SK-N-SH (cell line): Measurements from ENCODE around the gene MYO1E. TPM values are rescaled to one million over a fixed set of nuclear protein-coding genes. Genes with fewer than 3 reads are reported as not detected.

ENCODE experiments used
- CTCF ChIA-PET: fragments of 300-600, 350-600 bp; formaldehyde crosslinking; extraction: SDS; loops from one replicate; lab custom pipeline; 2021; lab: Yijun Ruan, JAX
- POLR2A ChIA-PET: fragments of 350-600 bp; sonication (Branson Sonifier 250); formaldehyde crosslinking; extraction: SDS; loops from one replicate; lab custom pipeline; 2020; ENCODE audit warnings: antibody characterized with exemption, inconsistent platforms; lab: Yijun Ruan, JAX
- DNase-seq: peaks from one replicate; pipeline ENCODE4 v3.0.0; 2012
- H2AFZ ChIP-seq: fragments of 200-600 bp; sonication (generic); 2 replicates; pipeline ENCODE4 v1.8.1; 2016; ENCODE audit warnings: antibody characterized with exemption, mild to moderate bottlenecking, low read depth
- H3F3A ChIP-seq: fragments of 200-600 bp; sonication (generic); replicated peaks from 2 replicates; pipeline ENCODE3; 2016; ENCODE audit warnings: antibody characterized with exemption, mild to moderate bottlenecking; ENCODE audit not compliant: insufficient read depth
- H3K27ac ChIP-seq, 2 experiments: fragments of 200-500 bp in 1 of 2; fragments of 200-600 bp in 1 of 2; sonication (Bioruptor generic) in 1 of 2; sonication (generic), shearing (Covaris generic) in 1 of 2; 2 replicates each; pipeline versions ENCODE4 v1.5.1 to v1.6.1; 2014 to 2016; ENCODE audit warnings: low read depth in 2 of 2, inconsistent platforms in 1 of 2, low read length in 1 of 2, mild to moderate bottlenecking in 1 of 2, mixed read lengths in 1 of 2
- H3K27me3 ChIP-seq: fragments of 200-600 bp; sonication (generic), shearing (Covaris generic); 2 replicates; pipeline ENCODE4 v1.6.1; 2016; ENCODE audit warnings: mixed run types; ENCODE audit not compliant: insufficient read depth
- H3K36me3 ChIP-seq, 2 experiments: fragments of 200-500 bp in 1 of 2; fragments of 200-600 bp in 1 of 2; sonication (Bioruptor generic) in 1 of 2; sonication (generic) in 1 of 2; replicated peaks in 1 of 2; 2 replicates each; pipeline versions ENCODE3 to v1.5.1; 2014 to 2016; ENCODE audit warnings: low read length in 1 of 2, mild to moderate bottlenecking in 1 of 2; ENCODE audit not compliant: insufficient read depth in 2 of 2, control insufficient read depth in 1 of 2
- H3K4me1 ChIP-seq, 2 experiments: fragments of 200-500 bp in 1 of 2; fragments of 200-600 bp in 1 of 2; sonication (Bioruptor generic) in 1 of 2; sonication (generic), shearing (Covaris generic) in 1 of 2; 2 replicates each; pipeline versions ENCODE4 v1.5.1 to v1.6.1; 2014 to 2016; ENCODE audit warnings: low read depth in 1 of 2, low read length in 1 of 2, mixed run types in 1 of 2; ENCODE audit not compliant: insufficient read depth in 2 of 2, control insufficient read depth in 1 of 2
- H3K4me2 ChIP-seq: fragments of 200-600 bp; sonication (generic), shearing (Covaris generic); 2 replicates; pipeline ENCODE4 v1.6.1; 2017; ENCODE audit warnings: mixed run types
- H3K4me3 ChIP-seq, 2 experiments: fragments of 200-500 bp in 1 of 2; fragments of 200-600 bp in 1 of 2; sonication (Bioruptor generic) in 1 of 2; sonication (generic), shearing (Covaris generic) in 1 of 2; 2 replicates each; pipeline versions ENCODE4 v1.5.1 to v1.8.1; 2014 to 2016; ENCODE audit warnings: low read depth in 2 of 2, inconsistent platforms in 1 of 2, low read length in 1 of 2, mild to moderate bottlenecking in 1 of 2, mixed read lengths in 1 of 2, moderate library complexity in 1 of 2
- H3K79me2 ChIP-seq: fragments of 200-600 bp; sonication (generic); 2 replicates; pipeline ENCODE4 v1.8.1; 2017; ENCODE audit warnings: mild to moderate bottlenecking; ENCODE audit not compliant: insufficient read depth
- H3K9ac ChIP-seq: fragments of 200-600 bp; sonication (generic); 2 replicates; pipeline ENCODE4 v1.6.1; 2017; ENCODE audit warnings: mixed run types
- H3K9me2 ChIP-seq: fragments of 200-600 bp; sonication (generic); 2 replicates; pipeline ENCODE4 v1.6.1; 2017; ENCODE audit warnings: mixed run types
- H3K9me3 ChIP-seq: fragments of 200-600 bp; sonication (generic); 2 replicates; pipeline ENCODE4 v1.6.1; 2017; ENCODE audit warnings: mixed run types, mild to moderate bottlenecking, moderate library complexity
- H4K20me1 ChIP-seq: fragments of 200-600 bp; sonication (generic); 2 replicates; pipeline ENCODE4 v1.6.1; 2017; ENCODE audit warnings: mild to moderate bottlenecking, mixed run types; ENCODE audit not compliant: insufficient read depth
- CHD2 ChIP-seq: fragments of 150-350 bp; IDR thresholded peaks from 2 replicates; pipeline ENCODE4 v1.6.1; 2018; ENCODE audit warnings: low read length; ENCODE audit not compliant: partially characterized antibody
- EZH2phosphoT487 ChIP-seq: fragments of 200-600 bp; sonication (generic); IDR thresholded peaks from 2 replicates; pipeline ENCODE4 v1.6.1; 2017; ENCODE audit warnings: low read depth, mixed run types, mild to moderate bottlenecking, antibody characterized with exemption, moderate library complexity, borderline replicate concordance
- FOSL2 ChIP-seq: IDR thresholded peaks from 2 replicates; pipeline ENCODE4 v1.4.0; 2012; ENCODE audit warnings: low read depth, mild to moderate bottlenecking, moderate library complexity, borderline replicate concordance
- FOXJ3 ChIP-seq: sonication (generic); formaldehyde crosslinking; IDR thresholded peaks from 2 replicates; pipeline ENCODE4 v1.5.1; 2020; ENCODE audit warnings: mild to moderate bottlenecking, missing genetic modification reagents
- FOXM1 ChIP-seq: IDR thresholded peaks from 2 replicates; pipeline ENCODE4 v1.4.0; 2012; ENCODE audit warnings: low read depth, mild to moderate bottlenecking
- GABPA ChIP-seq: IDR thresholded peaks from 2 replicates; pipeline ENCODE4 v1.4.0; 2012; ENCODE audit warnings: low read depth, mild to moderate bottlenecking
- IRF3 ChIP-seq: fragments of 150-350 bp; IDR thresholded peaks from 2 replicates; pipeline ENCODE4 v1.6.1; 2016; ENCODE audit warnings: mild to moderate bottlenecking, low read depth, low read length
- JUND ChIP-seq: IDR thresholded peaks from 2 replicates; pipeline ENCODE4 v1.4.0; 2012
- MEF2A ChIP-seq: IDR thresholded peaks from 2 replicates; pipeline ENCODE4 v1.4.0; 2012; ENCODE audit warnings: low read depth, borderline replicate concordance
- MXI1 ChIP-seq: IDR thresholded peaks from 2 replicates; pipeline ENCODE4 v1.6.1; 2012; ENCODE audit warnings: mild to moderate bottlenecking, low read depth, low read length, improper control_type of control experiment
- NRF1 ChIP-seq: IDR thresholded peaks from 2 replicates; pipeline ENCODE4 v1.6.1; 2012; ENCODE audit warnings: low read depth, mild to moderate bottlenecking, low read length
- POLR2AphosphoS5 ChIP-seq: IDR thresholded peaks from 2 replicates; pipeline ENCODE4 v1.6.1; 2012; ENCODE audit warnings: low read depth, low read length
- RAD21 ChIP-seq: IDR thresholded peaks from 2 replicates; pipeline ENCODE4 v1.6.1; 2012; ENCODE audit warnings: mild to moderate bottlenecking, low read length
- RFX5 ChIP-seq: IDR thresholded peaks from 2 replicates; pipeline ENCODE4 v1.6.1; 2012; ENCODE audit warnings: mild to moderate bottlenecking, improper control_type of control experiment, low read length
- TAF1 ChIP-seq: IDR thresholded peaks from 2 replicates; pipeline ENCODE4 v1.6.1; 2012; ENCODE audit warnings: low read depth, mild to moderate bottlenecking, low read length, moderate library complexity, borderline replicate concordance
- TCF12 ChIP-seq: IDR thresholded peaks from 2 replicates; pipeline ENCODE4 v1.4.0; 2012
- USF2 ChIP-seq: fragments of 150-350 bp; IDR thresholded peaks from 2 replicates; pipeline ENCODE4 v1.6.1; 2017; ENCODE audit warnings: antibody characterized with exemption, low read length, low read depth, borderline replicate concordance
- WGBS: methylation state at CpG from one replicate; pipeline ENCODE4 v1.1.6; 2017; ENCODE audit warnings: low lambda C conversion rate; 5-methylcytosine and 5-hydroxymethylcytosine counted together
- polyA plus RNA-seq, 3 experiments: library from polyadenylated mRNA; depleted of rRNA; stranded (reverse); fragments of >200 nt; gene quantifications; 2 replicates each; pipeline ENCODE4 v1.2.3, GENCODE V29; 2012
- TF ChIP-seq, protein P1 (sequence below): IDR thresholded peaks from 2 replicates; pipeline ENCODE4 v1.6.1; 2012; ENCODE audit warnings: mild to moderate bottlenecking, low read depth, low read length, moderate library complexity
- TF ChIP-seq, protein P2 (sequence below): IDR thresholded peaks from 2 replicates; pipeline ENCODE4; 2012

The MYO1E gene
- polyA plus RNA-seq, 1 of the 3 experiments (the other 2 are of a cell fraction): 9.7 TPM

DNA sequence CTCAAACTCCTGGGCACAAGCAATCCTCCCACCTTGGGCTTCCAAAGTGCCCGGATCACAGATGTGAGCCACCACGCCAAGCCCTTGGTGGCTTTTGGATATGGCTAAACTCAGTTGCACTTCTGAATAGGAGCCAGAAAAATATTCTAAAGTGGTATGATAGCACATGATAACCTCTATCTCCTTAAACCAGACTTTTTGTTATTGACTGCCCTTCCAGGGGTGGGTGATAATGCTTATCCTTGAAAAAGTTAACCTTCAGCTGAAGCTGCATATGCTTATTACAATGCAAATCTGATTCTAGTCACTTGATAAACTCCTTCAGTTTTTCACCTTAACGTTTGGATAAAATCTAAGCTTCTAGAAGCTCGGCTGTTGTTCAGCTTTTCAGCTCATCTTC, 261.4 kb downstream of the MYO1E start:
- Histone ChIP-seq H2AFZ (no peak overlapping the region), H3K9ac (no peak overlapping the region), H3K9me3 (no peaks in the 10 kb centered on the region), H4K20me1 (0 out of 2 replicates have a peak, but pooled peaks cover 3% of the 10 kb centered on the region), H3K36me3 (peaks cover 33 to 58% of the 10 kb centered on the region in 2 experiments), H3K9me2 (no peaks in the 10 kb centered on the region), H3K4me3 (no peak overlapping the region), H3F3A (no peaks in the 10 kb centered on the region), H3K27me3 (no peaks in the 10 kb centered on the region), H3K79me2 (peaks cover 49% of the 10 kb centered on the region), H3K4me2 (no peak overlapping the region), H3K27ac (no peak overlapping the region), H3K4me1 (peaks cover 0 to 3% of the 10 kb centered on the region in 2 experiments; a peak in 1 of 4 replicates)
- no peak for DNase-seq
- POLR2A ChIA-PET: no interaction called here
- 85% methylated on average over 4 of the region's 4 CpGs for WGBS
- CTCF ChIA-PET: no interaction called here
- TF ChIP-seq TCF12: no peak
- TF ChIP-seq USF2: no peak
- no peak for TF ChIP-seq IRF3
- TF ChIP-seq, protein P1, sequence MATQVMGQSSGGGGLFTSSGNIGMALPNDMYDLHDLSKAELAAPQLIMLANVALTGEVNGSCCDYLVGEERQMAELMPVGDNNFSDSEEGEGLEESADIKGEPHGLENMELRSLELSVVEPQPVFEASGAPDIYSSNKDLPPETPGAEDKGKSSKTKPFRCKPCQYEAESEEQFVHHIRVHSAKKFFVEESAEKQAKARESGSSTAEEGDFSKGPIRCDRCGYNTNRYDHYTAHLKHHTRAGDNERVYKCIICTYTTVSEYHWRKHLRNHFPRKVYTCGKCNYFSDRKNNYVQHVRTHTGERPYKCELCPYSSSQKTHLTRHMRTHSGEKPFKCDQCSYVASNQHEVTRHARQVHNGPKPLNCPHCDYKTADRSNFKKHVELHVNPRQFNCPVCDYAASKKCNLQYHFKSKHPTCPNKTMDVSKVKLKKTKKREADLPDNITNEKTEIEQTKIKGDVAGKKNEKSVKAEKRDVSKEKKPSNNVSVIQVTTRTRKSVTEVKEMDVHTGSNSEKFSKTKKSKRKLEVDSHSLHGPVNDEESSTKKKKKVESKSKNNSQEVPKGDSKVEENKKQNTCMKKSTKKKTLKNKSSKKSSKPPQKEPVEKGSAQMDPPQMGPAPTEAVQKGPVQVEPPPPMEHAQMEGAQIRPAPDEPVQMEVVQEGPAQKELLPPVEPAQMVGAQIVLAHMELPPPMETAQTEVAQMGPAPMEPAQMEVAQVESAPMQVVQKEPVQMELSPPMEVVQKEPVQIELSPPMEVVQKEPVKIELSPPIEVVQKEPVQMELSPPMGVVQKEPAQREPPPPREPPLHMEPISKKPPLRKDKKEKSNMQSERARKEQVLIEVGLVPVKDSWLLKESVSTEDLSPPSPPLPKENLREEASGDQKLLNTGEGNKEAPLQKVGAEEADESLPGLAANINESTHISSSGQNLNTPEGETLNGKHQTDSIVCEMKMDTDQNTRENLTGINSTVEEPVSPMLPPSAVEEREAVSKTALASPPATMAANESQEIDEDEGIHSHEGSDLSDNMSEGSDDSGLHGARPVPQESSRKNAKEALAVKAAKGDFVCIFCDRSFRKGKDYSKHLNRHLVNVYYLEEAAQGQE: no peak
- no peak for TF ChIP-seq POLR2AphosphoS5
- TF ChIP-seq JUND: no peak
- TF ChIP-seq, protein P2, sequence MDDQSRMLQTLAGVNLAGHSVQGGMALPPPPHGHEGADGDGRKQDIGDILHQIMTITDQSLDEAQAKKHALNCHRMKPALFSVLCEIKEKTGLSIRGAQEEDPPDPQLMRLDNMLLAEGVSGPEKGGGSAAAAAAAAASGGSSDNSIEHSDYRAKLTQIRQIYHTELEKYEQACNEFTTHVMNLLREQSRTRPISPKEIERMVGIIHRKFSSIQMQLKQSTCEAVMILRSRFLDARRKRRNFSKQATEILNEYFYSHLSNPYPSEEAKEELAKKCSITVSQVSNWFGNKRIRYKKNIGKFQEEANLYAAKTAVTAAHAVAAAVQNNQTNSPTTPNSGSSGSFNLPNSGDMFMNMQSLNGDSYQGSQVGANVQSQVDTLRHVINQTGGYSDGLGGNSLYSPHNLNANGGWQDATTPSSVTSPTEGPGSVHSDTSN: no peak
- no peak for TF ChIP-seq FOSL2
- TF ChIP-seq CHD2: no peak
- no peak for TF ChIP-seq NRF1
- TF ChIP-seq EZH2phosphoT487: no peak
- no peak for TF ChIP-seq FOXM1
- no peak for TF ChIP-seq RAD21
- TF ChIP-seq MEF2A: no peak
- TF ChIP-seq MXI1: no peak
- TF ChIP-seq TAF1: no peak
- TF ChIP-seq RFX5: no peak
- no peak for TF ChIP-seq GABPA
- TF ChIP-seq FOXJ3 (CRISPR knock-in tag): no peak
